HepG2 (cell line): ENCODE results near the gene VCAN. TPM values are rescaled to one million over a fixed set of nuclear protein-coding genes. Genes with fewer than 3 reads are reported as not detected.

ENCODE experiments used
- ATAC-seq: fragments of 200-7000 bp; cut with Tn5 transposase; 3 replicates; pipeline ENCODE4 v1.9.1; 2020; ENCODE audit warnings: mild to moderate bottlenecking, moderate library complexity
- BruUV-seq: library from RNA; stranded (reverse); fragments of 400-500 nt; replicated peaks from 2 replicates; lab custom pipeline; 2021; lab: Mats Ljungman, UMichigan
- CTCF ChIA-PET: fragments of 300-600 bp; formaldehyde crosslinking; extraction: SDS; loops from one replicate; lab custom pipeline; 2021; ENCODE audit warnings: low total read pairs, inconsistent platforms, low intra/inter-chr PET ratio; lab: Yijun Ruan, JAX
- POLR2A ChIA-PET: fragments of 350-600 bp; sonication (Branson Sonifier 250); formaldehyde crosslinking; loops from one replicate; lab custom pipeline; 2020; ENCODE audit warnings: antibody characterized with exemption, inconsistent platforms; lab: Yijun Ruan, JAX
- DNase-seq: peaks from one replicate; pipeline ENCODE4 v3.0.0-alpha.2; 2015; ENCODE audit warnings: low spot score
- FAIRE-seq: peaks from 3 replicates; lab custom pipeline; 2011; peaks lifted over from hg19 to GRCh38; lab: Jason Lieb, UNC
- H2AFZ ChIP-seq: one replicate; pipeline ENCODE4 v1.6.1; 2011; ENCODE audit warnings: low read length, inconsistent platforms
- H3K27ac ChIP-seq: fragments of 300-600 bp; 3 replicates; pipeline ENCODE4 v1.8.0; 2011; ENCODE audit warnings: mixed run types, mild to moderate bottlenecking, mixed read lengths, low read length, inconsistent platforms; ENCODE audit not compliant: insufficient read depth; ENCODE audit errors: extremely low read length
- H3K27me3 ChIP-seq, 2 experiments: fragments of 200-600 bp in 1 of 2; 2 replicates in 1 of 2; 3 replicates in 1 of 2; pipeline versions ENCODE4 v1.6.0 to v1.8.0; 2011; ENCODE audit warnings: low read length in 2 of 2, mild to moderate bottlenecking in 2 of 2, moderate library complexity in 2 of 2, inconsistent platforms in 1 of 2; ENCODE audit not compliant: insufficient read depth in 2 of 2, control insufficient read depth in 1 of 2
- H3K36me3 ChIP-seq, 2 experiments: fragments of 200-600 bp in 1 of 2; replicated peaks in 1 of 2; 2 replicates in 1 of 2; 3 replicates in 1 of 2; pipeline versions ENCODE4 v1.5.1 to v1.8.0; 2011; ENCODE audit warnings: low read length in 2 of 2, inconsistent platforms in 1 of 2; ENCODE audit not compliant: insufficient read depth in 2 of 2, control insufficient read depth in 1 of 2
- H3K4me1 ChIP-seq: 2 replicates; pipeline ENCODE4 v1.5.1; 2012; ENCODE audit warnings: low read length, inconsistent platforms; ENCODE audit not compliant: insufficient read depth
- H3K4me2 ChIP-seq: 2 replicates; pipeline ENCODE4 v1.6.0; 2011; ENCODE audit warnings: low read depth, low read length, inconsistent platforms
- H3K4me3 ChIP-seq, 3 experiments: fragments of 200-600 bp in 1 of 3; sonication (generic), shearing (Covaris generic) in 1 of 3; replicated peaks in 1 of 3; 2 replicates each; pipeline ENCODE4 v1.5.1; 2011 to 2016; ENCODE audit warnings: low read length in 3 of 3, inconsistent platforms in 2 of 3, low read depth in 2 of 3, mild to moderate bottlenecking in 2 of 3, control low read depth in 1 of 3, mixed read lengths in 1 of 3; ENCODE audit not compliant: insufficient read depth in 1 of 3
- H3K79me2 ChIP-seq: one replicate; pipeline ENCODE4 v1.6.1; 2011; ENCODE audit warnings: low read length, inconsistent platforms; ENCODE audit not compliant: insufficient read depth
- H3K9ac ChIP-seq: 2 replicates; pipeline ENCODE4 v1.6.0; 2011; ENCODE audit warnings: mild to moderate bottlenecking, low read depth, low read length, inconsistent platforms; ENCODE audit not compliant: insufficient read depth
- H3K9me3 ChIP-seq: 2 replicates; pipeline ENCODE4 v1.5.1; 2012; ENCODE audit warnings: mild to moderate bottlenecking, low read length
- H4K20me1 ChIP-seq: 2 replicates; pipeline ENCODE4 v1.6.0; 2011; ENCODE audit warnings: inconsistent platforms, mild to moderate bottlenecking, low read length, moderate library complexity; ENCODE audit not compliant: insufficient read depth
- DNMT3B ChIP-seq: conservative IDR thresholded peaks from 2 replicates; pipeline ENCODE4 v1.6.1; 2016; ENCODE audit warnings: missing biosample characterization, control low read depth
- MIER3 ChIP-seq: IDR thresholded peaks from 2 replicates; pipeline ENCODE4 v1.6.1; 2016; ENCODE audit warnings: missing compliant biosample characterization, borderline replicate concordance
- NFIC ChIP-seq: IDR thresholded peaks from 2 replicates; pipeline ENCODE4 v1.6.1; 2012; ENCODE audit warnings: mild to moderate bottlenecking, low read length, inconsistent platforms
- TGIF2 ChIP-seq: IDR thresholded peaks from 2 replicates; pipeline ENCODE4 v1.6.1; 2016; ENCODE audit warnings: control low read depth, missing compliant biosample characterization
- ZNF607 ChIP-seq: sonication (generic); formaldehyde crosslinking; IDR thresholded peaks from 2 replicates; pipeline ENCODE4 v1.5.1; 2020; ENCODE audit warnings: missing genetic modification reagents, mild to moderate bottlenecking, borderline replicate concordance
- ZNF7 ChIP-seq: IDR thresholded peaks from 2 replicates; pipeline ENCODE4 v1.6.1; 2016; ENCODE audit warnings: missing biosample characterization, missing genetic modification reagents
- ZNF737 ChIP-seq: sonication (generic); formaldehyde crosslinking; IDR thresholded peaks from 2 replicates; pipeline ENCODE4 v1.5.0; 2020; ENCODE audit warnings: missing genetic modification reagents, mild to moderate bottlenecking, borderline replicate concordance
- WGBS: methylation state at CpG from one replicate; pipeline ENCODE4 v1.1.6; 2017; ENCODE audit warnings: low lambda C conversion rate; 5-methylcytosine and 5-hydroxymethylcytosine counted together
- in situ Hi-C: cut with HindIII; loops from 2 replicates; pipeline ENCODE4 v1.10.0; 2017; ENCODE audit warnings: low pct_unique_long_range_greater_than_20kb; ENCODE audit not compliant: extremely low pct_ligation_motif_present
- intact Hi-C: fragments of 100-400 bp; cut with micrococcal nuclease; formaldehyde crosslinking; loops from one replicate; pipeline ENCODE4 v1.10.0; 2022; ENCODE audit not compliant: unreplicated experiment
- polyA plus RNA-seq, 8 experiments: library from polyadenylated mRNA; depleted of rRNA in 3 of 8; stranded (reverse) in 7 of 8; unstranded in 1 of 8; fragments of >200 nt; fragmentation: Illumina TruSeq in 4 of 8; extraction: Trizol in 4 of 8; gene quantifications; 2 replicates each; pipeline versions ENCODE4 v1.2.1 to v1.2.3, GENCODE V29; 2011 to 2016; ENCODE audit warnings: low read depth in 4 of 8, missing spikeins in 1 of 8, mixed read lengths in 1 of 8; ENCODE audit not compliant: insufficient read depth in 1 of 8
- total RNA-seq, 5 experiments: library from RNA; depleted of rRNA; stranded (reverse); fragments of >200 nt; fragmentation: Illumina TruSeq; extraction: Trizol; gene quantifications; 2 replicates each; pipeline ENCODE4 v1.2.3, GENCODE V29; 2016; ENCODE audit warnings: low read depth in 1 of 5
- TF ChIP-seq, protein P1 (sequence below): sonication (generic); formaldehyde crosslinking; IDR thresholded peaks from 2 replicates; pipeline ENCODE4 v1.5.1; 2020; ENCODE audit warnings: missing genetic modification reagents, mild to moderate bottlenecking, borderline replicate concordance
- TF ChIP-seq, protein P2 (sequence below): sonication (generic); formaldehyde crosslinking; IDR thresholded peaks from 2 replicates; pipeline ENCODE4 v1.5.0; 2020; ENCODE audit warnings: mild to moderate bottlenecking, missing genetic modification reagents

The VCAN gene
- total and polyA plus RNA-seq, 2 of the 13 experiments (the other 11 are each of a cell fraction or from before 2014, with no cell fraction given), result 1.2 to 3.5 TPM

DNA sequence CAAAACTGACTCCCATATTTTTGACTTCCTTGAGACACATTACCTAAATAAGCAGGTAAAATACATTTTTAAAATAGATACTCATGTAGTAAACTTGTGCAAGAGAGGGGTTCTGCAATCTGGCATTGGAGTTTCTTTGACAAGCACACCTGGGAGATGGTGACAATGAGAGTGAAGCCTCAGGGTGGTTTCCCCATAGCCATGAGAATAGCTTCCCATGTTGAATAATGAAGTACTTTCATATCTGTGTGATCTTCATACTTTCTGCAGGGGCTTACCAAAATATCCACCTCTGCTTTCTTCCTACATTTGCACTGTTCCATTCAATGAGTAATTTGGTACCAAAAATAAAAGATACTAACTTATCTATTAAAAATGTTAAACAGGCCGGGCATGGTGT lies 44.7 kb upstream of the VCAN start:
- 92% methylated on average over 1 of the region's 1 CpG for WGBS
- no peak overlapping the region for H3K4me3 ChIP-seq

More for the DNA sequence above, 44.7 kb upstream of the VCAN start:
- BruUV-seq, result no TSS peak
- Histone ChIP-seq H3K27me3 (no peaks in the 10 kb centered on the region), H3K27ac (no peak overlapping the region), H2AFZ (no peak overlapping the region)
- ATAC-seq, result no peak
- POLR2A ChIA-PET, result no interaction called here
- in situ Hi-C loops, result loop anchor here (25.0 kb wide), 1 partner anchor 790 kb away; no protein-coding TSS in a partner anchor
- intact Hi-C loops, result no loop called here
- TF ChIP-seq, protein P1, sequence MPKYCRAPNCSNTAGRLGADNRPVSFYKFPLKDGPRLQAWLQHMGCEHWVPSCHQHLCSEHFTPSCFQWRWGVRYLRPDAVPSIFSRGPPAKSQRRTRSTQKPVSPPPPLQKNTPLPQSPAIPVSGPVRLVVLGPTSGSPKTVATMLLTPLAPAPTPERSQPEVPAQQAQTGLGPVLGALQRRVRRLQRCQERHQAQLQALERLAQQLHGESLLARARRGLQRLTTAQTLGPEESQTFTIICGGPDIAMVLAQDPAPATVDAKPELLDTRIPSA (CRISPR knock-in tag), result no peak
- TF ChIP-seq, protein P2, sequence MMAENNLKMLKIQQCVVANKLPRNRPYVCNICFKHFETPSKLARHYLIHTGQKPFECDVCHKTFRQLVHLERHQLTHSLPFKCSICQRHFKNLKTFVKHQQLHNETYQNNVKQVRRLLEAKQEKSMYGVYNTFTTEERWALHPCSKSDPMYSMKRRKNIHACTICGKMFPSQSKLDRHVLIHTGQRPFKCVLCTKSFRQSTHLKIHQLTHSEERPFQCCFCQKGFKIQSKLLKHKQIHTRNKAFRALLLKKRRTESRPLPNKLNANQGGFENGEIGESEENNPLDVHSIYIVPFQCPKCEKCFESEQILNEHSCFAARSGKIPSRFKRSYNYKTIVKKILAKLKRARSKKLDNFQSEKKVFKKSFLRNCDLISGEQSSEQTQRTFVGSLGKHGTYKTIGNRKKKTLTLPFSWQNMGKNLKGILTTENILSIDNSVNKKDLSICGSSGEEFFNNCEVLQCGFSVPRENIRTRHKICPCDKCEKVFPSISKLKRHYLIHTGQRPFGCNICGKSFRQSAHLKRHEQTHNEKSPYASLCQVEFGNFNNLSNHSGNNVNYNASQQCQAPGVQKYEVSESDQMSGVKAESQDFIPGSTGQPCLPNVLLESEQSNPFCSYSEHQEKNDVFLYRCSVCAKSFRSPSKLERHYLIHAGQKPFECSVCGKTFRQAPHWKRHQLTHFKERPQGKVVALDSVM, result no peak
- no peak for TF ChIP-seq NFIC
- TF ChIP-seq DNMT3B (CRISPR knock-in tag), result no peak
- no peak for TF ChIP-seq ZNF737 (CRISPR knock-in tag)
- no peak for TF ChIP-seq ZNF607
- no peak for TF ChIP-seq ZNF7 (CRISPR knock-in tag)
- no peak for TF ChIP-seq MIER3
- TF ChIP-seq TGIF2 (CRISPR knock-in tag), result no peak
- TF ChIP-seq, all 625 proteins: peak for 0
- no peaks in the 10 kb centered on the region for H3K9me3 ChIP-seq
- H3K79me2 ChIP-seq, result no peaks in the 10 kb centered on the region
- H3K36me3 ChIP-seq, result no peaks in the 10 kb centered on the region
- H3K4me1 ChIP-seq, result no peaks in the 10 kb centered on the region
- H3K4me2 ChIP-seq, result no peak overlapping the region
- CTCF ChIA-PET, result no interaction called here
- no peak overlapping the region for H3K9ac ChIP-seq
- FAIRE-seq (no peak), DNase-seq (no peak)
- no peaks in the 10 kb centered on the region for H4K20me1 ChIP-seq
